Gastrocnemius medialis (tissue), 4 donors: ENCODE measurements around the gene FUT1.

Experiments used
- CTCF ChIP-seq, 5 experiments: fragments of 450-650 bp in 3 of 5; fragments of 200-600 bp in 2 of 5; sonication (generic) in 2 of 5; IDR thresholded peaks in 4 of 5; conservative IDR thresholded peaks in 1 of 5; 1 replicate in 4 of 5; 2 replicates in 1 of 5; pipeline ENCODE4 v1.5.1; 2016 to 2019; ENCODE audit warnings: antibody characterized with exemption in 5 of 5, mild to moderate bottlenecking in 3 of 5, moderate library complexity in 3 of 5
- POLR2A ChIP-seq, 2 donors: fragments of 450-650 bp; IDR thresholded peaks; one replicate each; pipeline ENCODE4 v1.6.1; 2017; ENCODE audit warnings: antibody characterized with exemption in 2 of 2, mild to moderate bottlenecking in 2 of 2, moderate library complexity in 2 of 2

- TF ChIP-seq CTCF (IDR thresholded peaks at IDR 0.05 in 4 of 5, conservative IDR thresholded peaks at IDR 0.05 in 1 of 5) = no peak
- no peak for TF ChIP-seq POLR2A (IDR thresholded peaks at IDR 0.05)
Observed at GRCh38 chr19:48755787-48756186, 3.3 kb upstream of the FUT1 start.
